NK-92 (cell line): Measurements from ENCODE around the gene CLEC16A.

Experiments
- DNase-seq: peaks from one replicate; lab custom pipeline; 2025; ENCODE audit not compliant: unreplicated experiment; lab: John Stamatoyannopoulos, UW

Gene CLEC16A

DNA sequence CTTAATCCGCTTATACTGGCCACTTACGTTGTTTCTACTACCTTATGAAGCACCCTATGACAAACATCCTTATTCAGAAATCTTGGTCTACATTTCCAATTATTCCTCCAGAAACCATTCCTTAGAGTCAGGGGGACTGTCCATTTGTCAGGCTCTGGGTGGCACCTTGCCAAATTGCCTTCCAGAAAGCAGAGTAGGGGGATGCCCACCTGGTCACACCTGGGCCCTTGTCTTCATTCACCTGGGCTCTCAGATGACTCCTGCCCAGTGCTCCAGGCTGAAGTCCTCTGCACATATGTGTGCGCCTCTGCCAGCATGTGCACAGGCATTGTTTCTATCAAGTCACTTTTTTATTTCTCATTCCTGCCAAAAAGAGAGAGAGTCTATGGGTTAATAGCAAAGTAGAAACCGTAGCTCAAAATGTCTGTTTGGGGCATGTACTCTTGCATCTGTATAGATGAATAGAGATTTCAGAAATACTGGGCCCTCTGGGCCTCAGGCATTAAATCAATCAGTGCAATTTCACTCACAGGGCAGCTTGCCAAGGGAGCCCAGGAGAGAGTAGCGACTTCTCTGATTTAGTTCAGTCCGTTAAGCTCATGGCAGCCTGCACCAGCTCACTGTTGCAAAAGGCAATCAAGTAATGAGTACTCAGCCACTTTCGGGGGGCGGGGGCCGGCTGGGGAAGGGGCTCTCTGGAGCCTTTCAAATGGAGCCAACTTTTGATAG is 207.0 kb downstream of the CLEC16A start:
- DNase-seq, result no peak

GRCh38 chr16:11151885-11152629 is 207.7 kb downstream of the CLEC16A start:
- DNase-seq, result no peak

DNA sequence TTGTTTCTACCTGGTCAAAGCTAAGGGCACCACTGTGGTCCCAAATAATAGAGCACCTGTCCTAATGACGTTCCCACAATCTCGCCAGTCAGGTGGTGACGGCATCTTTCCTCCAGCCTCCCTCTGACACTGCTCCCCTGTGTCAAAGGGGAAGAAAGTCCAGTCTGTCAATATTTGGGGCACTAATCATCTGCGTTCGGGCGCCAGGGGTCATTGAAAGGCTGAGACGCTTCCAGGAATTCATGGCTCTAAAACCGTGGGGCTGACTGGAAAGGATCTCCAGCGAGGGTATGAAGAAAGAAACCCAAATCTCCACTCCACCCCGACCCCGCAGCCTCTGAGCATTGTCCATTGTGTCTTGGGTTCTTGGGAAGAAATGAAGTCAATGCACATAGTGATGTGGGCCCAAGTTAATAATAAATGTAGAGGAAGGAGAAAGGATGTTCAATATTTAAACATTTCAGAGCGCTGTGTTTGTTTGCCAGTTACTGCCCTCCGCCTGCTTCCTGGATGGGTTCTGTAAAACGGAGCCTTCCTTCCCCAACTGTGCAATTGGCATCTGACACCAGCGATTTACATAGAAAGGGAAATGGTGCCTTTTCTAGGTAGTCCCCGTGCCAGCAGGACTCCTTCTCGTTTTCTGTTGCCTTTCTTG is 208.4 kb downstream of the CLEC16A start:
- no peak for DNase-seq

GRCh38 chr16:11155284-11155806 is 211.0 kb downstream of the CLEC16A start:
- DNase-seq, result no peak

DNA sequence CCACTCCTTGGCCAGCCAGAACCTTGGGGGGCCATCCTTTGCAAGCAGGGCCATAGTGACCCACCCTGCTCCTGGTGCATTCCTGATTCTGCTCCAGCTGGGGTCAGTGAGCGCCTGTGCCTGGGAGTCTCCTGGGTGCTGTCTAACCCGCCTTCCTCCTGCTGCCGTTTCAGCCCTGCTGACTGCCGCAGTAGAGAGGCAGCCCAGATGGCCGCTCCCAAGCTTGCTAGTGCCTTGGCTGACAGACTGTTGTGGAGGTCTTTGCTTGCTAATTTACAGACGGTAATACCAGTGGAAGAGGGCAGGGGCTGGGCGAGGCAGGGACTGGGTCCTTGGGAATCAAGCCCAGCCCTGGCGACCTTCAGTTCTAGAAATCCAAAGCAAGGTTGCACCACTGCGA is 212.0 kb downstream of the CLEC16A start:
- no peak for DNase-seq

DNA sequence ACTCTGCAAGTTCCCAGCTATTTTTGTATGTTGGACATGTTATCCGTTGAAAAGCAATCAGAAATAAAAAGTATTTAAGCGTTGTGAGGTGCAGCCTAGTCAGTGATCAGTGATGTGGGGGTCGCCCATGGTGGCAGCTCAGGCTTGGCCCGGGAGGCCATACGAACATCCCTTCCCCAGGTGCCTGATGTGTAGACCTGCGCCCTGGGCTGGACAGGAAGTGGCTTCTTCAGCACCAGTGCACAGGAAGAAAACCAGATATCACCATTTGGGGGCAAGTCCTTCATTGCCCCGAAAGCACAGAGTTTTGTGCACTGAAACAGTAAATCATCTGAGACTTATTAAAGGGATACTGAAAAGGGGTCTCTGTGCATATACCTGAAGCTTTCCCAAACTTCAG is 212.8 kb downstream of the CLEC16A start:
- no peak for DNase-seq

DNA sequence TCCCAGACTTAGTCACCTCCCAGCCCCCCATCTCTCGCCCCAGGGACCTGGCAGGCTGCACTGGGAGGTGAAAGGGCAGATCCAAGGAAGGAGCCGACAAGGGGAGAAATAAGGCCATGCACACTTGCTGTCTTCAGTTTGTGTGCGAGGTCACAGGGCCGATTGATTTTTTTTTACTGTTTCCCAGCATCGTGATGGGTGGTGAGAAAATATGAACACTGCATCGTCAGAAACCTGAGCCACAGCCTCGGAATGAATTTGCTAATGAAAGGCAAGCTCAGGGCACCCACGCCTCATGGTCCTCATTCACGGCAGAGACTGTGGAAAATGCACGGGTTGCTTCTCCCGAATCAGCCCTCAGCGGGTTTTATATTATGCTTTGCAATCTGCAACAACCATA is 213.7 kb downstream of the CLEC16A start:
- no peak for DNase-seq

DNA sequence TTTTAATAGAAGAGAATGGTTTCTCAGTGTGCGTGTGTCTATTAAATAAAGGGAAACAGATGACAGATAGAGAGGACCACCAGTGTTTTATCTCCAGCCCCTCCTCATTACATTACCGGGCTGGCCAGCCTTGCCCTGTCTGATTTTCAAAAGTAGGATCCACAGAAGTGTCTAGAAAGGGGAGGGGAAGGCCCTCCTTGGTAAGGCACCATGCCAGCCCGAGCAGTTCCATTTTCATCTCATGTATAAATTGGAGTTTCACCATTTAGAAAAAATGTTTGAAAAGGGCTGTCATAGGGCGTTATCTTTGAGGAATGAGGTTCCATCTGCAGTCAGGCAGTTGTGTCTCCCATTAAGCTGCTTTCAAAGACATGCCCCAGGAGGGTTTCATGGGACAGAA is 214.9 kb downstream of the CLEC16A start:
- no peak for DNase-seq

- no peak for DNase-seq
These were observed 216.3 kb downstream of the CLEC16A start for GRCh38 chr16:11160676-11161115.

- DNase-seq, result no peak
These were observed 217.1 kb downstream of the CLEC16A start for GRCh38 chr16:11161439-11161838.

DNA sequence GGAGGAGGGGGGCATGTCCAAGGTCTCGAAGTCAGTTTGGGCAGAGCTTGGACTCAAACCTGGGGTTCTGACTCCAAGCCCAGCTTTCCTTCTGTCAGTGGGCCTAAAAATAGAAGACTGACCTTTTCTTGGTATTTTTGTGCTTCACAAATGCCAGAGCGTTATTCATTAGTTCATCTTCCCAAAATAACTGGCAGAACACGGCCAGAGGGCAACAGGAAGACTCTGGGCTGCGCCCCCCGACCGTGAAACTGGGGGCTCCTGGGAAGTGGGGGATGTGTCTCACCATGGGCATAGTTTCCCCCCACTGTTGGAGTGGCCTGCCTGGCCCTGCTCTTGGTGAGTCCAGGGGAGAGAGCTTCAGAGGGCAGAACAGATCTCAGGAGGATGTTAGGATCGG is 217.6 kb downstream of the CLEC16A start:
- no peak for DNase-seq

DNA sequence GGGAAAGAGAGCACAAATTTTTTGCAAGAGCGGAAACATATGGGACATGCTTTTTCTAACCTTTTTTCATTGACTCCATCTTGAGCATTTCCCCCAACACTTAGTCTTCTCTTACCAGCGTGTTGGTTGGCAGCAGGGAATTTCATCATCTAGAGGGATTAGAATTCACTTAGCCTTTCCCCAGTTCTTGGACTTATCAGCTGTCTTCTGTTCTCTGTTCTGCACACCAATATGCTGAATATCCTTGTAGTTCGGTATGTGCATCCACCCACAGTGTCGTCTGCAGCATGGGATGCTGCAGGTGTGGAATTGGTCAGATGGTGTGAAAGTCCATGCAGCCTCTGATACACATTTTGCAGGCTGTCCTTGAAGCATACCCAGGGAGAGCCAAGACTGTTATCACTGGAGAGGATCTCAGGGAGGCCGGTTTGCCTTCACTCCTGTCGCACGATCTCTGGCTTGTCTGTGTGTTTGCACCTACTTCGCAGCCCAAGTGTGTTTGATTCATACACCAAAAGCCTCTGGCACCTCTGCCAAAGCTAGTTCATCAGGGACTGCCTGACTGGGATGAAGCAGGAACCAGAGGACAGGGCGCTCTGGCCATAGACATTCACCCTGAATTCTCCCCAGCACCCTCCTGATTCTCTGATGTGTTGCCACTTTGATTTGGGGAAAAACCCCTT is 218.4 kb downstream of the CLEC16A start:
- DNase-seq, result no peak

DNA sequence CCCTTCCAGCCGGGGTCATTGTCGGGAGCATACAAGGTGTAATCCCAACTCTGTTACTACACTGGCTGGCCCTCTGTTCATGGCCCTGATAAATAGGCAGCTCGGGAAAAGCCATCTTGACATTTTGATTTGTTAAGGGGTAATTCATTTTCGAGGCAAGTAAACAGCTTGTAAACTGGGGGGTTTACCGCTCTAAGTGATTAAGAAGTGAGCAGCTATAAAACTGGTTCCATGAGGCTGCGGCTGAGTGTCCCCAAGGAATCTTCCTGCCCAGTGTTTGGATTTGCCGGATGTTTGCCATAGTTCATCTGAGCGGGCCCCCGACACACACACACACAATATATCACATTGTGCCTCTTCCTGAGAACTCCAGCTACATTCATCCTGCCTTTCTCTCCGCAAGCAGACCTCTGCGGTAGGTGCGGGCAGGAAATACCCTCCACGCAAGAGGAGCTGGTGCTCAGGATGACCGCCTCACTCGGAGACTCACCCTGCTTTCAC is 219.4 kb downstream of the CLEC16A start:
- DNase-seq, result no peak

GRCh38 chr16:11164482-11165270 is 220.3 kb downstream of the CLEC16A start:
- no peak for DNase-seq

GRCh38 chr16:11165349-11165748 is 221.0 kb downstream of the CLEC16A start:
- DNase-seq, result no peak

DNA sequence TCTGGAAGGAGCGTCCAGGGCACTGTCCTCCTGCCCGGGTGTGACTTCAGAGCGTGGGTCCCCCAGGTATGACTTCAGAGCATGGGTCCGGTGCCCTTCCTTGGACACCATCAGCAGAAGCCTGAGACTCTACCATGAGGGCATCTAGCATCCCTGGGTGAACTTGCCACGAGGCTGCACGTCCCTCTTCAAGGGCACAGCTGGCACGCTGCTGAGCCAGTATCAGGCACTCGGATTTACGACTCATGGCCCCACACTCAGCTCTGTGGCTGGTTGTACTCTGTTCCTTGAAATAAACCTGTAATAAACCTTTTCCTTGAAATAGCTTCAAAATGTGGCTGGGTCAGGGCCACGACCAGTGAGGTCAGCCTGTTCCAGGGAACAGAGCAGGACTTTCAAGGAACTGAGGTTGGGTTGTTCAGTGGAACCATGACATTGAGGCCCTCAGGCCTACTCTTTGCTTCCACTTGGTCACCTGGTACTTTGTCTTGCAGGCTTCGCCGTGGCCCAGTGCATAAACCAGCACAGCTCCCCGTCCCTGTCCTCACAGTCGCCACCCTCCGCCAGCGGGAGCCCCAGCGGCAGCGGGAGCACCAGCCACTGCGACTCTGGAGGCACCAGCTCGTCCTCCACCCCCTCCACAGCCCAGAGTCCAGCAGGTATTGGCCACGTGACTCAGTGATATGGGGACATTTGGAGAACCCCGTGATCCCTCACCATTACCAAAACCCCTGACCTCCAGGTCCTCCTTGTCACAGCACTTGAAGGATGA is 221.7 kb downstream of the CLEC16A start:
- DNase-seq, result no peak

GRCh38 chr16:11167581-11167980 is 223.2 kb downstream of the CLEC16A start:
- no peak for DNase-seq

- DNase-seq, result no peak
These were observed 224.2 kb downstream of the CLEC16A start for GRCh38 chr16:11168386-11169051.

DNA sequence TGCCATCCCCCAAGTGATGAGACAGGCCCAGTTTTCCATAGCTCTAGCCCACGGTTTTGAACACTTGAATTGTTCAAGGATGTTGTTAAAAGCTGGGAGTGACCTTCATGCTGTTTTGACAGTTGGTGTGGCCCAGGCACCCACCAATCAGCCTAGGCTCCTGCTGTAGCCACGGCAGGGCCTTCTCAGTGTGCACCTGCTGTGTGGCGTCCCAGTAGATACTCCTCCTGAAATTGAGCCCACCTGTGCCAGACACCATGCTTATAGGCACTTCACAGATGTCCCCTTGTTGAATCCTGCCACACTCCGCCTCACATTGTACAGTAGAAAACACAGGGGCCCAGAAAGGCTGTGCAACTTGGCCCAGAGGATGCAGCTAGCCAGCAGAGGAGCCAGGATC is 225.3 kb downstream of the CLEC16A start:
- no peak for DNase-seq
